HEK293 (cell line): ENCODE results near the gene ARHGEF28.

ENCODE experiments used
- CTCF ChIA-PET: fragments of 350-600 bp; formaldehyde crosslinking; extraction: SDS; loops from one replicate; lab custom pipeline; 2021; ENCODE audit warnings: antibody characterized with exemption; lab: Yijun Ruan, JAX
- POLR2A ChIA-PET: fragments of 300-600 bp; formaldehyde crosslinking; extraction: SDS; loops from one replicate; lab custom pipeline; 2020; ENCODE audit warnings: antibody characterized with exemption, inconsistent platforms; lab: Yijun Ruan, JAX
- H3K27ac ChIP-seq: fragments of 200-500 bp; sonication (Bioruptor generic); 2 replicates; pipeline ENCODE4 v1.5.1; 2014; ENCODE audit warnings: low read depth, low read length, control low read depth, inconsistent platforms; ENCODE audit errors: extremely low read depth
- H3K36me3 ChIP-seq, 2 experiments: fragments of 200-500 bp in 1 of 2; sonication (Bioruptor generic) in 1 of 2; 1 replicate in 1 of 2; 2 replicates in 1 of 2; pipeline ENCODE4 v1.5.1; 2014 to 2017; ENCODE audit warnings: inconsistent platforms in 2 of 2, low read length in 2 of 2; ENCODE audit not compliant: control insufficient read depth in 2 of 2, insufficient read depth in 1 of 2
- H3K4me1 ChIP-seq: fragments of 200-500 bp; sonication (Bioruptor generic); 2 replicates; pipeline ENCODE4 v1.5.1; 2014; ENCODE audit warnings: mild to moderate bottlenecking, low read length, inconsistent platforms; ENCODE audit not compliant: control insufficient read depth, insufficient read depth
- H3K4me3 ChIP-seq: 2 replicates; pipeline ENCODE4 v1.5.1; 2011; ENCODE audit warnings: low read depth, mild to moderate bottlenecking, control low read depth, low read length, moderate library complexity
- H3K9me3 ChIP-seq: fragments of 200-500 bp; sonication (Bioruptor generic); 2 replicates; pipeline ENCODE4 v1.5.1; 2014; ENCODE audit warnings: low read depth, low read length, inconsistent platforms; ENCODE audit not compliant: control insufficient read depth, insufficient read depth
- BCL11A ChIP-seq: fragments of 450-650 bp; formaldehyde crosslinking; IDR thresholded peaks from 2 replicates; pipeline ENCODE4 v1.5.1; 2016; ENCODE audit warnings: low read depth, missing biosample characterization, missing genetic modification characterization
- BCL11B ChIP-seq: fragments of 450-650 bp; formaldehyde crosslinking; IDR thresholded peaks from 2 replicates; pipeline ENCODE4 v1.5.1; 2016; ENCODE audit warnings: low read depth, missing biosample characterization, missing genetic modification characterization
- BCL6B ChIP-seq: fragments of 450-650 bp; formaldehyde crosslinking; IDR thresholded peaks from 2 replicates; pipeline ENCODE4 v1.5.1; 2017; ENCODE audit warnings: missing biosample characterization, missing genetic modification characterization
- FEZF1 ChIP-seq: fragments of 450-650 bp; formaldehyde crosslinking; IDR thresholded peaks from 2 replicates; pipeline ENCODE4 v1.5.1; 2016; ENCODE audit warnings: missing biosample characterization, missing genetic modification characterization
- IKZF3 ChIP-seq: fragments of 450-650 bp; IDR thresholded peaks from 2 replicates; pipeline ENCODE4 v1.5.0; 2018; ENCODE audit warnings: missing biosample characterization, mild to moderate bottlenecking, missing genetic modification characterization, moderate library complexity
- MZF1 ChIP-seq: fragments of 450-650 bp; formaldehyde crosslinking; IDR thresholded peaks from 2 replicates; pipeline ENCODE4 v1.5.1; 2017; ENCODE audit warnings: missing biosample characterization, missing genetic modification characterization, borderline replicate concordance
- PATZ1 ChIP-seq: fragments of 450-650 bp; formaldehyde crosslinking; IDR thresholded peaks from 2 replicates; pipeline ENCODE4 v1.5.1; 2016; ENCODE audit warnings: missing biosample characterization, missing genetic modification characterization
- PRDM10 ChIP-seq: fragments of 450-650 bp; formaldehyde crosslinking; IDR thresholded peaks from 2 replicates; pipeline ENCODE4 v1.5.1; 2016; ENCODE audit warnings: missing biosample characterization, missing genetic modification characterization
- PRDM6 ChIP-seq: fragments of 450-650 bp; formaldehyde crosslinking; IDR thresholded peaks from 2 replicates; pipeline ENCODE4 v1.5.1; 2017; ENCODE audit warnings: missing biosample characterization, missing genetic modification characterization
- WT1 ChIP-seq: fragments of 450-650 bp; formaldehyde crosslinking; IDR thresholded peaks from 2 replicates; pipeline ENCODE4 v1.5.1; 2016; ENCODE audit warnings: missing biosample characterization, missing genetic modification characterization
- ZBTB11 ChIP-seq: fragments of 450-650 bp; formaldehyde crosslinking; conservative IDR thresholded peaks from 2 replicates; pipeline ENCODE4 v1.5.1; 2016; ENCODE audit warnings: low read depth, missing biosample characterization, missing genetic modification characterization
- ZBTB48 ChIP-seq: fragments of 450-650 bp; formaldehyde crosslinking; IDR thresholded peaks from 2 replicates; pipeline ENCODE4 v1.5.1; 2016; ENCODE audit warnings: missing biosample characterization, missing genetic modification characterization
- ZBTB7A ChIP-seq: fragments of 450-650 bp; formaldehyde crosslinking; IDR thresholded peaks from 2 replicates; pipeline ENCODE4 v1.5.1; 2016; ENCODE audit warnings: low read depth, missing biosample characterization, missing genetic modification characterization
- ZEB2 ChIP-seq: fragments of 450-650 bp; formaldehyde crosslinking; IDR thresholded peaks from 2 replicates; pipeline ENCODE4 v1.5.1; 2016; ENCODE audit warnings: missing biosample characterization, missing genetic modification characterization
- ZNF529 ChIP-seq: fragments of 450-650 bp; formaldehyde crosslinking; IDR thresholded peaks from 2 replicates; pipeline ENCODE4 v1.5.1; 2017; ENCODE audit warnings: missing genetic modification characterization, missing biosample characterization; ENCODE audit not compliant: insufficient replicate concordance
- ZXDB ChIP-seq: fragments of 450-650 bp; formaldehyde crosslinking; IDR thresholded peaks from 2 replicates; pipeline ENCODE4 v1.5.1; 2016; ENCODE audit warnings: missing biosample characterization, missing genetic modification characterization
- TF ChIP-seq, protein P1 (sequence below): fragments of 450-650 bp; formaldehyde crosslinking; IDR thresholded peaks from 2 replicates; pipeline ENCODE4 v1.5.1; 2017; ENCODE audit warnings: missing biosample characterization, missing genetic modification characterization
- TF ChIP-seq, protein P2 (sequence below): fragments of 450-650 bp; formaldehyde crosslinking; IDR thresholded peaks from 2 replicates; pipeline ENCODE4 v1.5.1; 2017; ENCODE audit warnings: missing biosample characterization, missing genetic modification characterization

Gene ARHGEF28

GRCh38 chr5:73969195-73970036 lies 343.4 kb downstream of the ARHGEF28 start:
- ChIA-PET CTCF (no interaction called here), POLR2A (interaction anchor here (0.6 kb wide), 1 partner anchor 14 kb away, joined by 3 read pairs; no protein-coding TSS in a partner anchor)
- peak overlapping the region; percentile 32; the same call in 1 of the 2 replicates for H3K27ac ChIP-seq
- no peak overlapping the region for H3K4me3 ChIP-seq
- peaks cover 22% of the 10 kb centered on the region for H3K4me1 ChIP-seq
- no peaks in the 10 kb centered on the region for H3K9me3 ChIP-seq
- no peaks in the 10 kb centered on the region for H3K36me3 ChIP-seq
- TF ChIP-seq PATZ1 (tag by site-specific recombination) (peak; percentile 19; the same call in 1 of the 2 replicates), BCL6B (tag by site-specific recombination) (no peak; the same call in 1 of the 2 replicates), ZNF529 (tag by site-specific recombination) (no peak), ZBTB7A (no peak), MZF1 (tag by site-specific recombination) (no peak), ZEB2 (tag by site-specific recombination) (0 out of 2 replicates have a peak, but pooled peaks have one; percentile 33), FEZF1 (tag by site-specific recombination) (0 out of 2 replicates have a peak, but pooled peaks have one; percentile 10), WT1 (peak; percentile 71), ZBTB11 (0 out of 2 replicates have a peak, but pooled peaks have one; percentile 24), ZBTB48 (tag by site-specific recombination) (peak; percentile 77), BCL11B (tag by site-specific recombination) (peak; percentile 94), BCL11A (tag by site-specific recombination) (0 out of 2 replicates have a peak, but pooled peaks have one; percentile 37), IKZF3 (peak; percentile 75), PRDM10 (tag by site-specific recombination) (peak; percentile 68), ZXDB (peak; percentile 41; the same call in 1 of the 2 replicates), PRDM6 (tag by site-specific recombination) (peak; percentile 52)
- TF ChIP-seq, protein P1, sequence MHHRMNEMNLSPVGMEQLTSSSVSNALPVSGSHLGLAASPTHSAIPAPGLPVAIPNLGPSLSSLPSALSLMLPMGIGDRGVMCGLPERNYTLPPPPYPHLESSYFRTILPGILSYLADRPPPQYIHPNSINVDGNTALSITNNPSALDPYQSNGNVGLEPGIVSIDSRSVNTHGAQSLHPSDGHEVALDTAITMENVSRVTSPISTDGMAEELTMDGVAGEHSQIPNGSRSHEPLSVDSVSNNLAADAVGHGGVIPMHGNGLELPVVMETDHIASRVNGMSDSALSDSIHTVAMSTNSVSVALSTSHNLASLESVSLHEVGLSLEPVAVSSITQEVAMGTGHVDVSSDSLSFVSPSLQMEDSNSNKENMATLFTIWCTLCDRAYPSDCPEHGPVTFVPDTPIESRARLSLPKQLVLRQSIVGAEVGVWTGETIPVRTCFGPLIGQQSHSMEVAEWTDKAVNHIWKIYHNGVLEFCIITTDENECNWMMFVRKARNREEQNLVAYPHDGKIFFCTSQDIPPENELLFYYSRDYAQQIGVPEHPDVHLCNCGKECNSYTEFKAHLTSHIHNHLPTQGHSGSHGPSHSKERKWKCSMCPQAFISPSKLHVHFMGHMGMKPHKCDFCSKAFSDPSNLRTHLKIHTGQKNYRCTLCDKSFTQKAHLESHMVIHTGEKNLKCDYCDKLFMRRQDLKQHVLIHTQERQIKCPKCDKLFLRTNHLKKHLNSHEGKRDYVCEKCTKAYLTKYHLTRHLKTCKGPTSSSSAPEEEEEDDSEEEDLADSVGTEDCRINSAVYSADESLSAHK (tag by site-specific recombination), result peak; percentile 75
- TF ChIP-seq, protein P2, sequence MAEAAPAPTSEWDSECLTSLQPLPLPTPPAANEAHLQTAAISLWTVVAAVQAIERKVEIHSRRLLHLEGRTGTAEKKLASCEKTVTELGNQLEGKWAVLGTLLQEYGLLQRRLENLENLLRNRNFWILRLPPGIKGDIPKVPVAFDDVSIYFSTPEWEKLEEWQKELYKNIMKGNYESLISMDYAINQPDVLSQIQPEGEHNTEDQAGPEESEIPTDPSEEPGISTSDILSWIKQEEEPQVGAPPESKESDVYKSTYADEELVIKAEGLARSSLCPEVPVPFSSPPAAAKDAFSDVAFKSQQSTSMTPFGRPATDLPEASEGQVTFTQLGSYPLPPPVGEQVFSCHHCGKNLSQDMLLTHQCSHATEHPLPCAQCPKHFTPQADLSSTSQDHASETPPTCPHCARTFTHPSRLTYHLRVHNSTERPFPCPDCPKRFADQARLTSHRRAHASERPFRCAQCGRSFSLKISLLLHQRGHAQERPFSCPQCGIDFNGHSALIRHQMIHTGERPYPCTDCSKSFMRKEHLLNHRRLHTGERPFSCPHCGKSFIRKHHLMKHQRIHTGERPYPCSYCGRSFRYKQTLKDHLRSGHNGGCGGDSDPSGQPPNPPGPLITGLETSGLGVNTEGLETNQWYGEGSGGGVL (tag by site-specific recombination), result peak; percentile 78
